Measurements from ENCODE around the gene ATIC.

ATIC gene

DNA sequence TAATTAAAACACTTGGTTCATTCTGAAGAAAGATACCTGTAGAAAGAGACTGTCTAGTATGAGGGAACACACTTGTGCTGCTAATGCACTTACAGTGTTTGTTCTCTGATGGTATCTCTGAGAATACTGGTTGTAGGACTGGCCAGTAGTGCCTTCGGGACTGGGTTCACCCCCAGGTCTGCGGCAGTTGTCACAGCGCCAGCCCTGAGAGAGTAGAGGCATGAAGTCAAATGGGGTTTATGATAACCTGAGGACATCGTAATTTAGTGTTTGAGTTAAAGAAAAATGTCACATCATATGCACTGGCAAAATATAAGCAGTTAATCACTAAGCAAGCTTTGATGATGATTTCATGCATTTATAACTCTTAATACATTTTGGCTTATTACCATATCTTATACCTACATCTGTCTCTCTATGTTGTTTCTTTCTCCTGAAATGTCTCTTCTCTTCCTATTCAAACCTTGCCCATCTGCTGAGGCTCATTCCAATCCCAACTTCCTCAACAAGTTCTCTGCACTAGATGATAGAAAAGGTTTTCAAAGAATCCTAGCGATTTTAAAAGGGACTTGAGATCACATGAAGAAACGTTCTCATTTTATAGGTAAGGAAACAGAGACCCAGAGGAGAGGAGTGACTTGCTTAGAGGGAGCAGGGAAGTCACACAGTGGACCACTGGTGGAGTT is 50.2 kb downstream of the ATIC start:
- no peak for DNase-seq

DNA sequence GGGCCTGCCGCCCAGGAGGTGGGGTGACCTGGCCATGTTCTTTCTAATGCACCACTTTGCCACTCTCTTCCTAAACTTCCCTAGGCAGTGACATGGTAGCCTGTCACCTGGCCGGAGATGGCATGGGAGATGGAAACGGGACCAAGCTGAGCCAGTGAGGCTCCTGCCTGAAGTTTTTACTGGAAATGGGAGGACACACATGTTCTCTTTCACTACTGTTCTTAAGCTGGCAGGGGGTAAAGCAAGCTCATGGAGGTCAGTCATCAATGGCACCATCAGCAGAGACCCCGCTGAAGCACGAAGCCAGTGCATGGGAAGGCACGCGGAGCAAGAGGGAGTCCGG is 50.7 kb downstream of the ATIC start:
- no peak for DNase-seq

DNA sequence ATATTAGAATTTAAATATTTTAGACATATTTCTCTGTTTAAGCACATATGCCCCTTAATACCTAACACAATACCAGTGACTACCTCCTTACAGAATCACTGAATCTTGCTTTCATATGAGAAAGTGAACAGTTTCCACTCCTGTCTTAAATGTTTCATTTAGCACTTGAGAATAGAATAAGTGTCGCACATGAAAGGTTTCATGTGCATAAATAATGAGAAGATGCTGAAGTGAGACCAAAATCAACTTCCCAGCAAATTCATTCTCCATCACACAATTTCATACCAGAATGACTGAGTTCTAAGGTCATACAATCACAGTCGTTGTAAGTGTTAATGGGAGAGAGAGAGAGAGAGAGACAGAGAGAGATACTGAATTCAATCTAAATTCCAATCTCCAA is 51.2 kb downstream of the ATIC start:
- DNase-seq: no peak

DNA sequence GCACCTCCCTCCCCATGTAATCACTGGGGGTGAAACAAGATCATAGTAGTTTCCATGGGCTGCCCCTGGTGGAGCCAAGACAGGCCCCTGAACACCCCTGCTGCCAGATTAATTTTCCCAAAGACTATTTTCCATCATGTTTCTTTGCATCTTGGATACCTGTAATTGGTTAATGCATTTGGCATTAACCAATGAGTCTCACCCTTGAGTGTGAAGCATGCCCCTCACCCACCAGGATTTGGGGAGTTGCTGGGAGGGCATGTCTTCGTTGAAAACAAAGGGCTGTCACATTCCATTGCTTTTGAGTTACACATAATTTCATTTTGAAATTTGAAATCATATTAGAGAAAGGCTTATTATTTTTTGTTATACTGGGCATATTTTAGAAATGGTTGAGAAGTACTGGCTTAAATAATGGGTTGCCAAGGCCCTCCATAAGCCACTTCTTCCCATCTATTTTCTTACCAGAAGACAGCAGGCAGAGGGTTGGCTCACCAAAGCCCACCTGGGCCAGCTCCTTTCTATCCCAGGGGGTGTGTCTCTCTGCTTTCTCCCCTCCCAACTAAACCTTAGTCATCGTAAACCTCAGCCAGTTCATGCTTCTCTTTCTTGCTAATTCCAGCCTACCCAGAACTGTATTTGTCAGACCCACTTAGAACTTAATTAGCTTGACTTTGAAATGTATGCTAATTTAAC is 51.8 kb downstream of the ATIC start:
- DNase-seq: no peak

DNA sequence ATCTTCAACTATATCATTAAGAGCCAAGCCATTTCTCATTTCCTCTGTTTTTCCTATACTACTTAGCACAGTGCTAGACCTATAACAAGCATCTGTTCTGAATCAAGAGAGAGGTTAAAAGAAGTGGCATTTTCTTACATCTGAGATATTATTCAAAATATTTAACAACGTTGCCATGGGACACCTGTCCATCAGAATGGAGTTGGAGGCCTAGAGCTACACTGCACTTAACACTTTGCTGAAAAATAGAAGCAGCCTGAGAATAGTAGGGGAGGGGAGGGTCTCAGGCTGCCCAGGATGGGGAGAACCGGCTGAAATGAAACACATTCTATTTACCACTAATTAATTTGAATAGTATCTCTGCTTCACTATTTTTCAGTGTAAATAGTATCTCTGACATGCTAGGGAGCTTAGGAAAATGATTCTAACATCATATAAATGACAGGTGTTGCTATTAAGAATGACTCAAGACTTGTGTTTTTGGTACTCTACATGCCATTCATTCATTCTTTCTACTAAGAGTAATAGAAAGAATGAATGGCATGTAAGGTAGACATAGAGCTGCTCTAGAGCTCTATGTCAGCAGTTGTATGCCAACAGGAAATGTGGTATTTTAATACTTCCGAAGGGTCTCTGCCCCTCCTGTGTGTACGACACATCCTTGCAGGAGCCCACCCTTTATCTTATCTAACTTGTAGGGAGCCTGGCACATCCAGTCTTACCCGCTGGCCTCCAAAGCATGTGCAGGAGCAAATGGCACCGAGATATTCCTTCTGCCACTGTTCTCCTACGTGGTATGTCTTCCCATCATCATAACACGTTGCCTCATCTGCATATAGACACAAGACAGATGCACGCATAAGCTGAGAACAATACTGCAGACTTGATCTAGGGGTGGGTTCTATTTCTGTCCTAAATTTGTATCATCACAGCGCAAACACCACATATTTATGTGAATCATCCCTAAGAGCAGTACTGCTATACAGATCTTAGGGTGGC is 52.6 kb downstream of the ATIC start:
- DNase-seq: no peak

DNA sequence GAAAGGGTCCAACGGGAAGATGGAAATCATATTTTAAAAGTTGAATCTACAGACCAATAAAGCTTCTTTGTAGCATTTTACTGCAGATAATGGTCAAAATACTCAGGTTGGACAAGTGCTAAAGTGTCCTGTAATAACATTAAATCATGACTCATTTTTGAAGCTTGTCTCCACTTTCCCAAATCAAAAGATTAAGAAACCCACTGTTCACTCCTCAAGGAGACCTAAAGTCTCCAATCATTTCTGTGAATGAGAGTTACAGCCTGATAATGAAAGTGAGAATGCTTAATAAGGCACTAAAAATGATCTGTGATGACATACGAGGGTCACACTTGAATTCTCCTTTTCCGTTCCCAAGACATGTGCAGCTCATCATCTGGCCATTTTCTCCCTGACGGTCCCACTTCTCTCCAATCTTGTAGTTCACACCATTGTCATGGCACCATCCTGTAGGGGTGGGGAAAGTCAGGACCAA is 53.4 kb downstream of the ATIC start:
- DNase-seq: no peak

DNA sequence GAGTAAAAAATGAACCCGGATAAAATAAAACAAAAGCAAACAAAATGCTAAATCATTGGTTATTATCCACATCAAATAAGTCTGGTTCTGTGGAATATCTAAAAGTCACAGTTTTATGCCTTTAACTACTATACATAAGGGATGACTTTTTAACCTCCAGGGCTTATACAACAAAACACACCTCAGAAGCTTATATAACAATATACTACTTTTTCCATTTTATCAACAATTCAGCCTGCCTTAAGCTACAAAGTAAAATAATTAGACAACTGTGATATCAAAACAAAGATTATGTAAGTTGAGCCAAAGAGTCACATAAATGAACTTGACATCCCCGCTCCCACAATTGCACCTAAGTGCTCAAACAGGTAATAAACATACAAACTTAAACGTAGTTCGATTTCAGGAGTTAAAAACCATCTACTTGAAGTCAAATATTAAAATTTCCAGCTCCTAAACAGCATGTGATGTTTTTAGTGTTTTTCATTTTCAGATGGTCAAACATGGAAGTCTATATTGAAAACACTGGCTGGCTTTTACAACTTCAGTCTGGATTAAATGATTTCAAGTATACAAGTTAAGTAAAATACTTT is 54.7 kb downstream of the ATIC start:
- no peak for DNase-seq

DNA sequence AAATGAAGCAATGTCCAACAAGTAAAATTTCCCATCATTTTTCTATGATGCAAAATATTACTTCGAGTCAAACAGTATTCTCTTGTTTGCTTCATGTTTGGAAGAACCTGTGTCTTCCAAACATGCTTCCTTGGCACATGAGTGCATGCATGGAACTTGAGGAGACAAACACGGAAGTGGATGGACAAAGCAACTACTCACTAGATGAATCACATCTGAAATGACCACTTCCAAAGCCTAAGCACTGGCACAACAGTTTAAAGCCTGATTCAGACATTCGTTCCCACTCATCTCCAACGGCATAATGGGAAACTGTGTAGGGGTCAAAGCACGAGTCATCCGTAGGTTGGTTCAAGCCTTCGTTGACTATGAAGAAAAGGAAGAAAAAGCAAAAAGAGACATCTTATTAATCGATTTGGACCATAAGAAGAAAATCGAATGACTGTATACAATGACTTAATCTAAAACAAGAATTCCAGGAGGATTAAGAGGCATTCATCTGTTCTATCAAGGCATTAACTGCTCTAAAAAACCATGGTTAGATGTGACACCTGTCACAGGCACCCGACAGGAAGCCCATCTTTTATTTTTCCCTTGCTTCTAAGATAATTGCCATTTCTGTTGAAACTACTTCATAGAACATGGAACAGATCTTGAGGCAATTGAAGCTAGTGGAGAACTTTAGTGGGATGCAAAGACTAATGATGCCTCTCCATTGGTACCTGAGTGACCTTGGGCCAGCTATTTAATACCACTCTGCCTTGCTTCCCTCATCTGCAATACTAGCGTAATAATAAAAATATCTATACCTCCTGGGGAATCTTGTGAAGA is 56.0 kb downstream of the ATIC start:
- DNase-seq: no peak

DNA sequence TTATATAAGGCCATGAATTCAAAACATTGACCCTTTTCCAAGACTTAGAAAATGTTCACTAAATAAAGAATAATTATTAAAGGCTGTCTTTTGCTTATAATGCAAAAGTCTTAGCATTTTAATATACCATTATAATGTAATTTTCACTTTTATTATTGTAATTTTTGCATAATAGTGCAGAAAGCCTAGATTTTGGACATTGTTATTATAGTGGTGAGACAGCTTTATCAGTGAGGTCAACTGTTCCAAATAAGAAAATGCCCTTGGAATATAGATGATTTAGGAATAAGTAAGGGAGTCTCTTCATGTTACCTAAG is 56.6 kb downstream of the ATIC start:
- DNase-seq: no peak

DNA sequence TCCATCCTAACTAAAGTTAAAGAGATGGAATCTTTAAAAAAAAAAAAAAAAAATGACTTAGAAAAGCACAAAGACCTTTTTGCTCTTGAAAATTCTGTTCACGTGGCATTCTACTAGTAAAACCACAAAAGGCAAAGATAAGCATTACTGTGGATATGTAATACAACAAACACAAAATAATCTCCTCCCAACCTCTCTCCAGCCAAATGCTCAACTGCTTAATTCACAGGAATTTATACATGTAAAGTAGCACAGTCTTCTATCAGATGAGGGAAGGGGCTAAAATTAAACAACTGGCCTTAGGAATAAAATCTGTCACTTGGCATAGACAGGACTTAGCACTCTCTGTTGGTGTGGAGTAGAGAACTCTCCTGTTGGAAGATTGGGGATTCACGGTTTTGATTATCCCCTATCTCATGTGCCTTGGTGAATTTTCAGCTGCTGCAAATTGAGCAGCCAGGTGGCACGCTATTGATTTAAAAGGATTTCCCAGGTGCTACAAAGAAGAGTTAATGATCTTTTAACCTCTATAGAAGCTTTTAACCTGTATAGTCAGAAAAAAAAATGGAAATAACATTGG is 57.4 kb downstream of the ATIC start:
- no peak for DNase-seq

DNA sequence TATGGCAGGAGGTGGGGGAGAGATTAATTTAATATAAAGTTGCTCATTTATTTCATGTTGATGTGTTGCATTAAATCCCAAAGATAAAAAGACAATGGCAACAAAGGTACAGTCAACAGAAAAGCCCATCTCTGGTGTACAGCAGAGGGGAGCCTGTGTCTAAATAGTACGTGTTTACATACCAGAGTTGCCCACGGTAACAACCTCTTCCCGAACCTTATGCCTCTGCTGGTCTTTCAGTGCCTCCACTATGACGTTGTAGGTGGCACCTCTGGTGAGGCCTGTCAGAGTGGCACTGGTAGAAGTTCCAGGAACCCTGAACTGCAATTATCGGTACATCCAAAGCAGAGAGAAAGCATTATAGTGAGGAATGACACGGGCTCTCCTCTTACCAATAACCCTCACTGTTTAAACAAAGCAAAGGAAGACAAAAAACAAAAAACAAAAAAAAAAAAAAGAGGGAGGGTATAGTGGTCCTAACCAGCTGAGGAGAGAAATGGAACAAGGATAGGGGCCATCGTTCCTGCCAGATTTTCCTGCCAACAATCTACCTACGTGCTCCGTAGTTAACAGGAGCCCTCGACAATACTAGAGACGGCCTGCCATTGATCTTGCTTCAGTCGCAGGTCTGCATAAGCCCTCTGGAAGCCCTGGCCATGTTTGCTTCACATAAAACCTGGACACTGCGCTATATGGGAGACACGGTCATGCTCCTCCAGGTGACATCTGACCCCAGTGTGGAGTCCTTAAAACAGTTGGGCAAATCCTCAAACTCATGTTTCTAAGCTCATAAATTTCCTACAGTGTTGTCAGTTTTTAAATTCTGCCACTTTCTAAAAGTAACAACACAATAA is 58.5 kb downstream of the ATIC start:
- no peak for DNase-seq

DNA sequence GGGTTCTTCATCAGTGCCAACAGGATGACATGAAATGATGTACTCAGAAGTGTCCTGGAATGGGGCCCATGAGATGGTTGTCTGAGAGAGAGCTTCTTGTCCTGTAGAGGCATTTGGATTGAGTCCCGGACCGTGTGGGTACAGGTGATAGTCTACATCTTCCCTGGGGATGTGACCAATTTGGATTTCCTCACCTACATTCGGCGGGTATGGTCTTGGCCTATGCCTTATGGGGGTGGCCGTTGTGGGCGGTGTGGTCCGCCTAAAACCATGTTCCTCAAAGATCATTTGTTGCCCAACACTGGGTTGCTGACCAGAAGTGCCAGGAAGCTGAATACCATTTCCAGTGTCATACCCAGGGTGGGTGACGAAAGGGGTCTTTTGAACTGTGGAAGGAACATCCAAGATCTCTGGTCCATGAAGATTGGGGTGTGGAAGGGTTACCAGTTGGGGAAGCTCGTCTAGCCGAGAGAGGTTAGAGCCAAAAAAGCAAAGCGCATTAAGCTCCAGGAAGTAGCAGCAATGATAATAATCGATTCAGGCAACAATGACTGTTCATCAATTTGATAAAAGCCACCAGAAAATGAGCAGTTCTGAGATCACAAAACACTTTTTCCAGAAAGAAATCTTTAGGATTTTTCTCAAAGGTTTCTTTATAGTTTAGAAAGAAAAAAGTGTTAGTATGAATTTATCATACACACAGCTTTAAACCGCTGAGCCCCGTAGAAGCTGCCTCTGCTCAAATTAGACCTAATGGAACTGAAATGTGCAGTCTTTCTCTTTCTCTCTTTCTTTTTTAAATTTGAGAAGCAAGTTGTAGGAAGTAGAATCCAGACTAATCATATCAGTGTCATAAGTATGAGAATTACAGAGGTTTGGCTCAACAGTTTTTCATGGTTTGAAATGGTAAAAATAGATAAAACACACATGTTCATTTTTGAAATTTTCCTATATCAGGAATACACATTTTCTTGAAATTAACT is 60.3 kb downstream of the ATIC start:
- DNase-seq: no peak

DNA sequence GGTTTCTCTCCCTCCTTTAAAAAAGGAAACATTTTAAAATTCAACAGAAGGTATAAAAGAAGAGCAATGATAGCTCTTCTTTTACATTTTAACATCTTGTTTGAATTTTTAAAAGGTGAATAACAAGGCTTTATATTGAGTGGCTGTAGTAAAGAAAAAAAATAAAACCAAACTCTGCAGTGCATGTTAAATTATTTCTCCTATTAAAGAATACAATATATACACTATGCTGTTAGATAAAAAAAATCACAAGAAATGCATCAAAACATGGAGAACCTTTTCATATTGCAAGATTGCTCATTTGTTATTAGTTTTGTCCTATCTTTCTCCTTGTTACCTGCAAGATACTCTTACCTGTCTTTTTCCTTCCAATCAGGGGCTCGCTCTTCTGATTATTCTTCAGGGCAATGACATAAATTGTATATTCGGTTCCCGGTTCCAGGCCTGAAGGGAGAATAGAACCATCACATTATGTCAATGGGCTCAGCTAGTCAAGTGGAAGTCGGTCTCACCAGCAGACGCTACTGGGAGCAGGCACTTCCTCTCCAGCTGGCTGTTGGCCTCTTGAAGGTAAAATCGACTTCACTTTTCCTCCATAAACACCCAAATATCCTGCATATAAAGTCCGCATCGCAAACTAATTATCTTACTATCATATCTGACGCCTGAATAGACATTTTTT is 61.2 kb downstream of the ATIC start:
- no peak for DNase-seq

DNA sequence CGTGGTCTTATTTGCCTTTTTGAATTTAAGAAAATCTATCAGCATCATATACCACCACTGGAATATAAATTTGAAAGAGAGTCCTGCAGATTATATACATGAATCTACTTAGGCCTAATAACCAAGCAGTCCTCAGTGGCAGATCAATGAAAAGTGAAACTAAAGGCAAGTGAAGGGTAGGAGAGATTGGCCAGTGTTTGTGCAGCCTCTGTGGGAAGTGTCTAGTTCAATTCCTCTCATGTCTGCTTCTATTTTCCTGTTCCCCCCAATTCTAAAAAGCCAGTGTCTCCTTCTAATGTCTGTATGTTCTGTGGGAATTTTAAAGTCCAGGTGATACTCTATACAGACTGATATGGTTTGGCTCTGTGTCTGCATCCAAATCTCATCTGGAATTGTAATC is 62.1 kb downstream of the ATIC start:
- DNase-seq: no peak

DNA sequence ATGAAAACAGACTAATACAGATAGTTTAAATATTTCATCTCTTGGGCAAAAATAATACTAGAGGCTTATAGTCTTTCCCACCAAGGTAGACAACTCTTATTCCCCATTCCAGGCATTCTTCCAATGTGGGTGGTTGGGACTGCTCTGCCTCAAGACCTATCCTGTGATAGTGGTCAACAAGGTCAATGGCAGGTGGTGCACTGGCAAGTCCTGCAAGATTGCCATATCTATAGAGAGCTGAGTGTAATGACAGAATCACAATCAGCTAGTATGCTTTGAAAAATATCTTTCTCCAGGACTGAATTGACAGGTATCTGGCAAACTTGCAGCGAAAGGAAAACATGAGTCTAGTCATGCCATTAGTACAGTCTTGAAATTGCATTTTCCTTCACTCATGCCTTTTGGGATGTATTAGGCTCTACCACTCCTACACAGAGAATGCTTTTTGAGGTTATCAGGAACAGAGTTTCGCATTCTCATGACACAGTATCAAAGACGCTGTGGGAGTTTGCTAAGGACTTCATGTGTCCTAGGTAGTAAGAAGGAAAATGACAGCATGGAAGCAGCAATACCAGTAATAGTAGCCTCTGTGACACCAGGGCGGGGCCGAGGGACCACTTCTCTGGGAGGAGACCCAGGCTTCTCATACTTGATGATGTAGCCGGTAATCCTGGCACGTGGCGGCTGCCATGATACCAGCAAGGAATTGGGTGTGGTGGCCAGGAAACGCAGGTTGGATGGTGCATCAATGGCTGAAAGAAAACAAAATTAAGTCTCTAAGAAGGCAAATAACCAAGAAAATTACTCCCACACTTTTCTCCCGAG is 63.0 kb downstream of the ATIC start:
- no peak for DNase-seq

DNA sequence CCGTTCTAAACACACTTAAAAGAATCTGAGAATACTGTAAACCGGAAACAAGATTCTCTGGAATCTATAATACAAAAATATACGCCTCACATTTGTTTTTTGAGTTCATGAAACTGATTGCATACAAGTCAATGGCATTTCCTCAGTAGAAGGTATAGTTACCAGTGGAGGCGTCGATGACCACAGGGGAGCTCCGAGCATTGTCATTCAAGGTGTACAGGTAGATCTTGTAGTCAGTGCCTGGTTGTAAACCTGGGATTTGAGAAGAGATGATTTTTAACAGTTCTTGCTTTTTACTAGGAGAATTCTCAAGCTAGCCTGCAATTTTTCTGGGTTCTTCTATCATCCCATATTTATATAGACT is 63.6 kb downstream of the ATIC start:
- DNase-seq: no peak

DNA sequence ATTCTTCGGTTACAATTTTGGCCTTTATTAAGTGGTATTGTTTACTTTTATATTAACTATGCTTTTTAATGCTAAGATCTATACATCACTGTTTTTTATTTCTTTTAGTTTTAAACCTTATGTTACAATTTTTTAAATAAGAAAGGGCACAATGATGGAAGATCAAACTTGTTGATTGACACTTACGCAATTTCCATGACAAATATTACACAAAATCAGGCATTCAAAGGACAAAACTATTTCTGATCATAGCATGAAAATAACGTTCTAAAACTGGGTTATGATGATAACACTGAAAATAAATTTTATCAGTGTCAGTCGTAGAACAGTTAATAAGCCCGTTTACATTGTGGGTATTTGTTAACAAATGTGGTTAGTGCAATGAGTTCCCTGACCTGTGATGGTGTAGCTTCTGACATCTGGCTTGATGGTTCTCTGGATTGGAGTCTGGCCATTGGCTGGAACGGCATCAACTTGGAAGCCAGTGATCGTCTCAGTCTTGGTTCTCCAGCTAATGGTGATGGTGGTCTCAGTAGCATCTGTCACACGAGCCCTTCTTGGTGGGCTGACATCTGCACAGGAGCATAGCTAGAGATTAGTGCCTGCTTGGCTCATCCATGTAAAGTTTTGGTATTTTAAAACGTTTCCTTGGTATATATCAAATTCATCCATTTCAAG is 64.4 kb downstream of the ATIC start:
- no peak for DNase-seq

DNA sequence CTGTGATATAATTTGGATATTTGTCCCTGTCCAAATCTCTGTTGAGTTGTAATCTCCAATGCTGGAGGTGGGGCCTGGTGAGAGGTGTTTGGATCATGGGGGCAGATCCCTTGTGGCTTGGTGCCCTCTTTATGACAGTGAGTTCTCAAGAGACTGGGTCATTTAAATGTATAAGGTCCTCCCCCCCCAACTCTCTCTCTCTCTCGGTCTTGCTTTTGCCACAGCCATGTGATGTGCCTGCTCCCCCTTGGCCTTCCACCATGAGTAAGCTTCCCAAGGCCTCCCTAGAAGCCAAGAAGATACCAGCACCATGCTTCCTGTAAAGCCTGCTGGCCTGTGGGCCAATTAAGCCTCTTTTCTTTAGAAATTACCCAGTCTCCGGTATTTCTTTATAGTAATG is 65.4 kb downstream of the ATIC start:
- DNase-seq: no peak
